ENCODE data around the gene RNF144B.

- TF ChIP-seq CTCF (IDR thresholded peaks at IDR 0.05) (no peak), POLR2AphosphoS5 (IDR thresholded peaks at IDR 0.05) (no peak)
Observed at GRCh38 chr6:18352001-18352400, 35.1 kb upstream of the RNF144B start.
